Activated effector memory CD4-positive, alpha-beta T cell treated with anti-CD3 and anti-CD28 coated beads, Interleukin-2, amount 50 U/mL, for 16 hours (primary cell): ENCODE measurements around the gene USP48.
"Not testable (repeated sequence)": the region's sequence is repeated elsewhere in the genome, so short reads cannot be mapped to it uniquely, and the experiment has no call there.

ENCODE experiments used
- DNase-seq: peaks from one replicate; pipeline ENCODE4 v3.0.0-alpha.2; 2020

The USP48 gene

GRCh38 chr1:21691739-21692138, 91.2 kb downstream of the USP48 start:
- no peak for DNase-seq

GRCh38 chr1:21689661-21690372, 93.1 kb downstream of the USP48 start:
- no peak for DNase-seq

- no peak for DNase-seq
These were observed 95.8 kb downstream of the USP48 start for GRCh38 chr1:21687081-21687529.

GRCh38 chr1:21685946-21686678, 96.8 kb downstream of the USP48 start:
- no peak for DNase-seq

GRCh38 chr1:21681426-21681825, 101.5 kb downstream of the USP48 start:
- DNase-seq = no peak

- DNase-seq = no peak
These were observed 102.0 kb downstream of the USP48 start for GRCh38 chr1:21680918-21681317.

- DNase-seq = no peak
These were observed 102.6 kb downstream of the USP48 start for GRCh38 chr1:21680381-21680780.

GRCh38 chr1:21677168-21677567, 105.8 kb downstream of the USP48 start:
- no peak for DNase-seq

- DNase-seq = no peak
These were observed 108.0 kb downstream of the USP48 start for GRCh38 chr1:21674957-21675356.

- DNase-seq = not testable (repeated sequence)
These were observed 109.1 kb downstream of the USP48 start for GRCh38 chr1:21673853-21674252.

- DNase-seq = no peak
These were observed 109.6 kb downstream of the USP48 start for GRCh38 chr1:21673277-21673780.

GRCh38 chr1:21672478-21673276, 110.3 kb downstream of the USP48 start:
- peak; percentile 36 for DNase-seq

GRCh38 chr1:21671915-21672314, 111.0 kb downstream of the USP48 start:
- no peak for DNase-seq

GRCh38 chr1:21670956-21671902, 111.7 kb downstream of the USP48 start:
- DNase-seq = peak; percentile 37

GRCh38 chr1:21670059-21670881, 112.7 kb downstream of the USP48 start:
- DNase-seq = peak; percentile 28

GRCh38 chr1:21669258-21670058, 113.5 kb downstream of the USP48 start, which contains the start of gene RAP1GAP:
TSS of gene RAP1GAP (minus strand) at chr1:21669357. CDS start at chr1:21620032, 49,325 bp downstream.
- peak; percentile 78 for DNase-seq

- no peak for DNase-seq
These were observed 114.0 kb downstream of the USP48 start for GRCh38 chr1:21668951-21669257.

- peak; percentile 57 for DNase-seq
These were observed 114.6 kb downstream of the USP48 start for GRCh38 chr1:21668232-21668950.
